Breast epithelium (tissue), 3 donors: Measurements from ENCODE around the gene CDC5L.

ENCODE experiments used
- CTCF ChIP-seq, 3 donors: fragments of 450-650 bp; IDR thresholded peaks; one replicate each; pipeline ENCODE4 v1.5.1; 2016 to 2017; ENCODE audit warnings: antibody characterized with exemption in 3 of 3, mild to moderate bottlenecking in 3 of 3, moderate library complexity in 3 of 3
- POLR2A ChIP-seq: fragments of 450-650 bp; IDR thresholded peaks from one replicate; pipeline ENCODE4 v1.6.1; 2016; ENCODE audit warnings: antibody characterized with exemption, mild to moderate bottlenecking, moderate library complexity
- POLR2AphosphoS5 ChIP-seq, 3 donors: sonication (generic); formaldehyde crosslinking; IDR thresholded peaks; one replicate each; pipeline ENCODE4 v1.6.1; 2017; ENCODE audit warnings: antibody characterized with exemption in 3 of 3

GRCh38 chr6:44478591-44479254 is 91.2 kb downstream of the CDC5L start:
- no peak for TF ChIP-seq CTCF (IDR thresholded peaks at IDR 0.05)
- TF ChIP-seq POLR2AphosphoS5 (IDR thresholded peaks at IDR 0.05) = no peak
- no peak for TF ChIP-seq POLR2A
